HG03280 (cell line): ENCODE measurements around the gene MCM3AP.
"Not testable (repeated sequence)": the region's sequence is repeated elsewhere in the genome, so short reads cannot be mapped to it uniquely, and the experiment has no call there.

Experiments used
- ATAC-seq: cut with Tn5 transposase; IDR thresholded peaks from one replicate; pipeline ENCODE4 v1.9.1; 2021; ENCODE audit warnings: mild to moderate bottlenecking, moderate library complexity; ENCODE audit not compliant: unreplicated experiment

The MCM3AP gene

DNA sequence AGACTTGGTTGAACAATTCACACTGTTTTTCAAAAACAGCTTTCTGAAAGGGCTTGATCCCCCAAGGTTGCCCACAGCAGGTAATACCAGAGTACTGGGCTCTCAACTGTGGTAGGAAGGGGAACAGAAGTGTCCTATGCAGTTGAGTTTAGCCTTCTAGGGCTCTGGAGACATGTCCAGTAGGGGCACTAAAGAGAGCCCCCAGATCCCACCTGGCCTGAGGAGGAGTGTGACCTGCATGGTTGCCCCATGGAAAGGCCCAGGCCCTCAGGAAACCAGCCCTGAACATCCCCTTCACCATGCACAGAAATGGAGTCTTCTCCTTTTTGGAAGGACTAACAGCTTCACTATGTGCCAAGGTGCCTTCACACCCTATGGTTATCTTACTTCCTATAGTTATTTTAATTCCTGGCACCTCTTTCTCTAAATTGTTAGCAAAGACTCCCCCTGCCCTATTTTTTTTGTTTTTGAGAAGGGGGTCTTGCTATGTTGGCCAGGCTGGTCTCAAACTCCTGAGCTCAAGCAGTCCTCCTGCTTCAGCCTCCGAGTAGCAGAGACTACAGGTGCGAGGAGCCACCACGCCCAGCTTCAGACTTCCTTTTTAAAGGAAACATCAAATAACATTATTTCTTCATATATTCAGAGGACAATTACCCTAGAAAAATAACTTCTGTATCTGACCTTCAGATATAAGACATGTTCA, 40.0 kb downstream of the MCM3AP start:
- ATAC-seq = no peak

DNA sequence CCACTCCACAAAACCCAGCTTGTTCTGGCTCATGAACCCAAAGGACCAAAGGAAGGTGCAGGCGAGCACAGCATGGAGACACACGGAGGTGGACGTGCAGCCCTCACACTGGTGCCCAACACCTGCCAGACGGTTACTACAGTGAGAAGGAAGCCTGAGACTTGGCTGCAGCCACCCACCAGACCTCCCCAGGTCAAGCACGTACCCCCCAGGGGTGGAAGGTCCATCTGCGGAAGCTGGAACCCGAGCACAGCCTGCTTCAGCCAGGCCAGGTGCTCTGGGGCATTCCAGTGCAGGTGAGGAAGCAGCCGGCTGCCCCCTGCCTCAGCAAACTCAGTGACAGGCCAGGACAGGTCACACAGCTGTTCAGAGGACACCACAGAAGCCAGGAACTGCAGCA, 40.8 kb downstream of the MCM3AP start:
- ATAC-seq = no peak

DNA sequence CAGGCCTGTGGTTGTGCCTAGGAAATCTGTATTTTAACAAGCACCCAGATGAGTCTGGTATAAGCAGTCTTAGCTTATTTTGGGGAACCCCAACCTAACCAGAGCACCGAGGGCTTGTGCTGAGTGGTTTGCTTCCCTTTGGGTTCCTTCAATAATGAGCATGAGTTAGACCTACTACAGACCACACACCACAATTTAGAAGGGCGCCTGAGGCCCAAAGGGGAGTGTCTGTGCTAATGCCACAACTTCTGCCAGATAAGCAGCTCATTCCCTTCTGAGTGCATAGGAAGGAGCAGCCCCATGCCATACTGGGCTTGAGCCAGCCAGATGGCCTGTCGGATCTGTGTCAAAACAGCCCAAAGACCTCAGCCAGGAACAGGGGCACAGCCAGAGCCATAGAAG, 41.5 kb downstream of the MCM3AP start:
- no peak for ATAC-seq

DNA sequence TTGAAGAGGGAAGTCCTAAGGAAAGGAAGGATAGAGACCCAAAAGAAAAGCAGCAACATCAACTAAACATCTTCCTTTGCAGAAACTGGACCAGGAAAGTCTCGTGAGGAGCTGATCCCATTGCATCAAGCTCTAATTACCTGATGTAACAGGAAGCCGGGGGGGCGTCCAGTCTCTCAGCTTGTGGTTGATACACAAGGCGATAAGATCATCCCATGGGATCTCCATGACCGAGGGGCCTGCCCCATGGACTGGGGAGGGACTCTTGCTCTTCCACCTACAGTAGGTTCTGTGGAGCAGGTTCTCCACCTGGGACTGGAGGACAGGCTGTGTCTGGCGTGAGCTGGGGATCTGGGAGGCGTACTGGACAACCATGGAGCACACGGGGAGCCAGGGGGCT, 42.1 kb downstream of the MCM3AP start:
- ATAC-seq = no peak

DNA sequence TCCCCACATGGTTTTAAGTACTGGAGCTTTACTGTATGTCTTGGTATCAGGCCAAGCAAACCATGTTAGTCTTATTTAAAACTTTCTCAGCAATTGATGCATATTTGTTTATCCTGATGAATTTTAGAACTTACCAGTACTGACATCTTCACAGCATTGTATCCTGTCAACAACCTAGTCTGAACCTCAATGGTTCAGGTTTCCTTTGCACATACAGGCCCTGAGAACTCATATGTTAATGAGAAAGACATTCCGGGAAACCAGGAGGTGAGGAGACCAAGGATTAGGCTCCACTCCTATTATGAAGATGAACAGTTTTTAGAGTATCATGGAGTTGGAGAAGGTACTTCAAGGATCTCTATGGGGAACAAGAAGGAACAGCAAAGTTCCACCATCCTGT, 43.8 kb downstream of the MCM3AP start:
- ATAC-seq = not testable (repeated sequence)

DNA sequence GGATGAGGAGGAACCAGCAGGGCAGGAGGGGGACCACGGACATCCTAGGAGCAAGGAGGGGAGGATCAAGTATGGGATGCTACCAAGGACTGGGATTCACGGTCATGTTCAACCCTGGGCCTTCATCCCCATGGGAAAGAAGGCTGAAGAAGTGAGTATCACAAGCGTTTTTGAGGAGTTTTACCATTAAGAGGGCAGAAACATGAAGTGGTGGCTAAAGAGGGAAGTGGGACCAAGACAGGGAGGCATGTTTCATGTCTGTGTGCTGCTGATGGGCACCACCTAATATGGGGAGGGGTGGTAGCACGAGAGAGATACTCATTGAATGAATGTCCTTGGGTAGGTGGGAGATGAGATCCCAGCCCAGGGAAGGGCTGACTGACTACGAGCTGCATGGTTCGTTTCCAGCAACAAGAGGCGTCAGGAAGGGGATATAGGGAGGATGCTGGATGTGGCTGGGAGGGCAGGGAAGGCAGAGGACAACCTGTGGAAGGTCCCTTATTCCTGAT, 45.5 kb downstream of the MCM3AP start:
- ATAC-seq = no peak

DNA sequence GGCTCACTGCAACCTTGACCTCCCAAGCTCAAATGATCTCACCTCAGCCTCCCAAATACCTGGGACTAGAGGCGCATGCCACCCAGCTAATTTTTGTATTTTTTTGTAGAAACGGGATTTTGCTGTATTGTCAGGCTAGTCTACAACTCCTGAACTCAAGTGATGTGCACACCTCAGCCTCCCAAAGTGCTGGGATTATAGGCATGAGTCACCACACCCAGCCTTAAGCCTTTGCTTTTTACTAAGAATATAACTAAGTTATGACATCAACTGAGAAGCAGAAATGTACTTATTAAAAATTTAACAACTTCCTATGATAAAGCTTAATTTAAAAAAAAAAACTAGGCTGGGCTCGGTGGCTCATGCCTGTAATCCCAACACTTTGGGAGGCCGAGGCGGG, 47.9 kb downstream of the MCM3AP start:
- no peak for ATAC-seq

DNA sequence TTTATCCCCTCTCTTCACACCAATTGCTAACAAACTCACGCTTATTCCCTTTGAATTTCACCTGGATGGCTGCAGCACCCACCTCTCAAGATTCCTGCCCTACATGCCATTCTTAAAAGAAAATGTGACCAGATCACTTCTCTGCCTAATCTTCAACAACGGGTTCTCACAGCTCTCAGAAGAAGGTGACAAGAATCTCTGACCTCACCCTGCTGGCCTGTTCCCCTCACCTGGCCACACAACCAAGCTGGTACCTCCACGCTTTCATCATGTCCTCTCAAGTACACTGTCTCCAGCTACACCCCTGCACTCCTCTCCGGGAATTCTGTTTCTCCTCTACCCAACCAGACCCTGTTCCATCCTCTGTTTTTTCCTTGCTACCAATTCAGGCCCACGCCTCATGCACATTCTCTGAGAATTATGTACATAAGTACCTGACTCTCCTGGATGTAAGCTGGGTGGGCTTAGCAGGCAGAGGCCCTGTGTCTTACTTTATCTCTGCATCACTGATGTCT, 50.9 kb downstream of the MCM3AP start:
- ATAC-seq = no peak

DNA sequence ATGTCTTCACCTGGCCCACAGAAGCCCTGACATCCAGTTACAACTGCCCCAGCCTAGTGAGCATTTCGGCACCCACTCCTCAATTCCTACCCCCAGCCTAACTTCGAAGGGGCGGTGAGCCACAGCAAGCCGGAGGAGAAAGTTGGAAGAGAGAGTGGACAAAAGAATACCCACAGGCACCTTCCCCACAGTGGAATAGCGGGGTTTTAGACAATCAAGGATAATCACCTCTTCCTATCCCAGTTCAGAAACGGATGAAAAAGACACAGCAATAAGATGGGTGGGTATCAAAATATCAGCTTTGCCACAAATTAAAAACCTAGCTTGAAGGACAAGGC, 55.5 kb downstream of the MCM3AP start:
- no peak for ATAC-seq

DNA sequence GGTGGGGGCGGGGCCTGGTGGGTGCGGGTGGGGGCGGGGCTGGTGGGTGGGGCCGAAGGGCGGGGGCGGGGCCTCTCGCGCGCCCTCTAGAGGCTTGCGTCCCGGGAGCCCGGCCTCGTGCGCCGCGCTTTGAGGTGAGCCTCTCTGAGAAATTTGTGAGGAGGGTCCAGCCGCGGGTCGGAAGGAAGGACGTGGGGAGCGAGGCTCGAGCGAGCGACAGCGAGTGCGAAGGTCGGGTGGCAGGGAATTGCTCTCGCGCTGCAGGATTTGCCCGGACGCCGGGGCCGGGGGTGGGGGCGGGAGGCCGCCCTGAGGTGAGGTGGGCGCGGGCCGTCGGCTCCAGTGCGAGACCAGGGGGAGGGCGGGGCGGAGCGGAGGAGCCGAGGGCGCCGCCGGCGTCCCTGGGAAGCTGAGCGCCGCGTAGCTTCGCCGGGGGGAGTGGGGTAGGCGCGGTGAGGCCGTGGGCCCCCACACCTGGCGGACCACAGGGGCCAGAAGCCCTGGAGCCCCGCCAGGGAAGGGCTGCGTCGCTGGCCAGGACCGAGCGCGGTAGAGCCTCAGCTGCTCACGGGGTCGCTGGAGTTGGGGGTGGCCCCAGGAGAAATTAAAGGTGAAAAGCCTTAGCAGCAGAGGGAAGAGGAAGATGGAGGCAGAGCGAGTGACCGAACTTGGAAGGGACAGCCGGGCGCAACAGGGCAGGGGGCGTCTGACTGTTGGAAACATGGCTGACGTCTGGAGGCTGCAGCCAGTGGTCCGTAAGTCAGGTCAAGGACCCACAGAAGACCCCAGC, 56.1 kb downstream of the MCM3AP start:
- ATAC-seq = peak; percentile 28

DNA sequence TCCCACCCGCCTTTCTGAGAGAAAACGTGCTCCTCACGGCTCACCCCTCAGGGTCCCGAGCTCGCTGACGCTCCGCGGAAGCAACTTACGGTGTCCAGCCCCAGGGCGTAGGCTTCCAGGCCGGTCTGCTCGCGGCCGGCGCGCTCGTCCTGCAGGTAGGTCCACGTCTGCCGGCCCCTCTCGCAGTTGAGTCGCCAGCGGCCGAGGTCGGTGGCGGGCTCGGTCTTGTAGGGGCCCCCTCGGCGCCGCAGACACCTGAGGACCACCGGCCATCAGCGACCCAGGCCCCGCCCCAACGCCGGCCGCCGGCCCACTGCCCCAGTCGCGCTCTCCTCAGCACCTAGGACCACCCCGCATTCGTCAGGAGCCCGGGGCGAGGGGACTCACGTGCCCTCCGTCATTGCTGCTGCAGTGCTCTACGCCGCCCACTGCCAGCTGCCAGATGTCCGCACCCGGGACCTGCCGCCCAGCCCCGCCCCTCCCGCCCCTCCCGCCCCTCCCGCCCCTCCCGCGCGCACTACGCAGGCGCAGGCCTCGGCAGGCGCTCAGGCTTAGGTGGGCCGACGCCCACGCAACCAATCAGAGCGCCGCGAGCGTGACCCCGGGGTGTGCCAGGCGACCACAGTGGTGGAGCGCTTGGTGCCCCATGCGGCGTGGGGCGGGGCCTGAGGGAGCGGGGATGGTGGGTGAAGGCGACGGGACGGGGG, 56.9 kb downstream of the MCM3AP start, which contains the start of gene LSS:
TSS of gene LSS (minus strand) at position 430 of the 707 bp plus-strand sequence. CDS start at position 401, 29 bp downstream.
- peak; percentile 88 for ATAC-seq

DNA sequence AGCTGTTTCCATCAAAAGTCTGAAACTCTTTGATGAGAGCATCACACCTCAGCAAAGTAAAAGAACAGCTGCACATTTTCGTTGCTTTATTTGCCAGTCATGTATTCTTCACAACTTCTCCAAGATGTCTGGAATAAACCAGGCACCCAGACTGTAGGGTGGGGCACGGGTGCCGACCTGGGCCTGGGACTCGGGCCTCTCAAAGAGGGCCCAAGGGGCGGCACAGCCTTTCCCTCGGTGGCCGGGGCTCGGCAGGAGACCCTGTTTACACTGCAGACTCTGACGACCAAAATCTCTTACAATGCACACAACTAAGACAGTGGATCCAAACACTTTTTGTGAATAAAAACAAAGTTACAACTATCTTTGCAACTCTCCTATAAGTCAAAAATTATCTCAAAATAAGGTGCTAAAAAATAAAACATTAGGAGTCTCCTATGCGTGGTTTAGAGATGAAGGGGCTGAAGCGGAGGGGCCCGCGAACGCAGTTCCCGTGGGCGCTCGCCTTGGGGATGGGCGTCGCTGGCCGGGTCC, 57.5 kb downstream of the MCM3AP start:
- no peak for ATAC-seq

DNA sequence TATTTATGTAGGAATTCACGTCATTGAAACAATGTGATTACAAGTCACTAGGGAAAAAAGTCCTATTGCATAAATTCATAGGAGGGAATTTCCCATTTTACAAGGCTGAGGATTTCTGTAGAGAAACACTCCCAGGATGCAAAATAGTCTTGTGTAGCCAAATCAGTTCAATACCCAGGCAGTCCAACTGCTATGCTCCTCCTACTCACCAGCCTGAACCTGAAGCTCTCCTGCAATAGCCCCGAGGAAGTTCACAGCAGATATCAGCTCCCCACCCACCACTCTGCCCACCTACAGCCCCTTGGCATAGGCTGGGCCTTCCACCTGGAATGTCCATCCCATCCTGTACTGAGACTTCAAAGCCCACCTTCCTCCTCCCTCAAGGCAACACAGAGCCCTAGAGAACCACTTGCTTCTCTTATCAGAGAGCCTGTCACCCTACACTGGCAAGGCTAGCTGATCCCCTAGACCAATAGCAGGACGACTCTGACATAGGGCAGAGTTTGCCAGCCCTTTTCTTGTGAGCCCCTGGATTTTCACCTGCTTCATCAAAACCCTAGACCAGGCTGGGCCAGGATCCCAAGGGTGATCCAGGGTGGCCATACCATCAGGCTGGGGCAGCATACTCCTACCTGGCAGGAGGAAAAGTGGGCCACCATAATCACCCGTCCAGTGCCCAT, 58.4 kb downstream of the MCM3AP start:
- no peak for ATAC-seq

DNA sequence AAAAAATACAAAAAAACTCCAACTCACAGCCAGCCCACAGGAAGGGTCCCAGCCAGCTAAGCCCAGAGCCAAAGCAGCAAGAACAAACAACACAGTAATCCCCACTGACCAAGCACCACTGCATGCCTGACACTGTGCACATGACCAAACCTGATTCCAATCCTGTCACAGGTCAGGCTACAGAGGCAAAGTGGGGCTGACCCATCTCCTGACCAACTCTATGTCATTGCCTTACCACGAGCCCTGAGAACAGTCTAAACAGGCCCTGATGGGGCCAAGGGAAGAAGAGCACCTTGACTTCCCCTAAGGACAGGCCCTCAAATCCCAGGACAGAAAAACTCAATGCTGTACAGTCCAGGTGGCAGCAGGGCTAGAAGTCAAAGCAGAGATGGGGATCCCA, 59.3 kb downstream of the MCM3AP start:
- no peak for ATAC-seq

DNA sequence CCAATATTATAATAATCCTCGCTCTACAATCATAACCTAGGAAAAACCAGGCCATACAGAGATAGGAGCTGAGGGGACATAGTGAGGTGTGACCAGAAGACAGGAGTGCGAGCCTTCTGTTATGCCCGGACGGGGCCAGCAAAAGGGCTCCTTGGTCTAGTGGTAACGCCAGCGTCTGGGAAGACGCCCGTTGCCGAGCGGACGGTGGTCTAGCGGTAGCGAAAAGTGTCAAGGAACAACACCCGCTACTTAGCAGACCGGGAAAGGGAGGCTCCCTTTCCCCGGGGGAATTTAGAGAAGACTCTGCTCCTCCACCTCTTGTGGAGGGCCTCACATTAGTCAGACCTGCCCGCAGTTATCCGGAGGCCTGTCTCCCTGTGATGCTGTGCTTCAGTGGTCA, 61.8 kb downstream of the MCM3AP start:
- ATAC-seq = not testable (repeated sequence)

DNA sequence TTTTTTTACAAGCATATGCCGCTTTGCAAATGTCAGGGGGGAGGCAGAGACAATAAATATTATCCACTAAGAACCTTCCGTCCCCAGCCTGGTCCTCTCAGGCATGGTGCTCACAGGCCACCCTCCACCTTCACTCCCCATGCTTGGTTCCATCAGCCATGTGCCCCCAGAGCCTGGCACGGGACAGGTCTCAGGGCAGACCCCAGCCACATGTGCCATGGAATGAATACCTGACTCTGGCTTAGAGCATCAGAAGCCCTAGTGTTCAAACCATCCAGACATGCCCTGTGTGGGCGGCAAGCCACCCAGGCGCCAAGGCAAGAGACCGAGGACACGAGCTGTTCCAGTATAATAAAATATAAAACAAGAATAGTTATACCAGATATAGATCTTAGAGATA, 62.2 kb downstream of the MCM3AP start:
- no peak for ATAC-seq

DNA sequence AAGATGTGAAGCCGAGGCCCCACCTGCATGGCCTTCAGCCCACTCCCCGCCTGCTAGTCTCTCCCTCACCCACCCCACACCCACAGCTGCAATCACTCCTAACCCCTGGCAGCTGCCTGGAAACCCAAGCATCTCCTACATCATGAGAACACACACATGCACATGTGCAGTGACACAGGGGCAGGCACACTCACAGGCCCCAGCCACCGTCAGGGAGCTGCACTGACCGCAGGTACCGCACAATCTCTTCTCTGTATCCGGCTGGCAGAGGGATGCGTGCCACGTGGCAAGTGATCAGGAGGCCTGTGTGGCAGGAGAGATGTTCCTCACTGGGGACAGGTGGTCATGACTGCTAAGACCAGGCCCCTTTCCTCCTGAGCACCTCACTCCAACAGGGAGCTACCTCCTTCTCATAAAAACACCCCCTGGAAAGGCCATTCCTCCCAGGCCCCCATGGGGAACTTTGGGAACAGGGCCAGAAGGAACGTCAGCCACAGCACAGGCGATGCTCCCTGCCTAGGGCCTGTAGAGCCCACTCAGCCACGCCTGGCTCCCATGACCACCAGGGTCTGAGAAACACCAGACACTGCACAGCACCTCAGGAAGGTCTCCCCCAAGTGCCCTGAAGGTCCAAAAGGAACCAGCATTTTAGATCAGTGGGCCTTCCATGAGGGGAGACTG, 62.8 kb downstream of the MCM3AP start:
- no peak for ATAC-seq

DNA sequence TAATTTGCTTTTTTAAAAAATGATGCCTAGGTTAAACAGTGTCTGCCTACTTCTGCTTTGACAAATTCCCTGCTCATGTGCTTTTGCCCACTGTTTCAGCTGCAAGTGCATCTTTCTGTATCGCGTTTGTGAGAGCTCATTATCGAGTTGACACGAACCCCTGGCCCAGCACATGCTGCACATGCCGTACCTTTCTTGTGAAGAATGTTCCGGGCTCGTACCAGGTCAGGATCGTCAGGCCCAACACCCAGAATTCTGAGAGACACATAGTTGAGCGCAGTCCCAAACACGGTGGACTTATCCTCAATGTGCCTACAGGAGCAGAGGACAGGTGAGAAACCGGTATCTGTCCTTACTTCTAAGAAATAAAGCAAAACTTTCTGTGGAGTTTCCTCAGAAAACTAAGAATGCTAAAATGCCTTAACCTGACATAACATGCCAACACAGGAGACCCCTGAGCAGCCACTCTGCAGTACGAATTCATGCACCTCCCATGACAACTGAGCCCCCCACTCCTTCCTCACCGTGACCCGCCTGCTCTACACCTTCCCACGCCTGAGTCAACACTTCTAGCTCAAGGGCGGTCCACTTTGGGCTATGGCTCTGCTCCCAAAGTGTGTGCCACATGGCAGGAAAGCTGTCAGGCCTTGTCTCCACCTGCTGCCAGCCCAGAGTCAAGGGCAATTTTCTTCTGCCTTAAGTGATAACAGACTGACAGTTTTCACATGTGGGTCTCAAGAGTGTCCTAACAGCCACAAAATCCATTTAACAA, 63.6 kb downstream of the MCM3AP start:
- ATAC-seq = no peak

DNA sequence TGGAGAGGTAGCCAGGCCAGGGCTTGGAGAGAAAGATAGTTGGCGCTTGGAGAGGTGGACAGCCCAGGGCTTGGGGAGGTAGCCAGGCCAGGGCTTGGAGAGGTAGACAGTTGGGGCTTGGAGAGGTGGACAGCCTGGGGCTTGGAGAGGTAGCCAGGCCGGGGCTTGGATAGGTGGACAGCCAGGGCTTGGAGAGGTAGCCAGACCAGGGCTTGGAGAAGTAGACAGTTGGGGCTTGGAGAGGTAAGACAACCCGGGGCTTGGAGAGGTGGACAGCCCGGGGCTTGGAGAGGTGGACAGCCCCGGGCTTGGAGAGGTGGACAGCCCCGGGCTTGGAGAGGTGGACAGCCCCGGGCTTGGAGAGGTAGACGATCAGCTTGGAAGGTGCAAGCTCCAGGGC, 64.6 kb downstream of the MCM3AP start:
- ATAC-seq = no peak
